DMS79 (cell line): ENCODE results near the gene ADCY1.
"Not testable (repeated sequence)": the region's sequence is repeated elsewhere in the genome, so short reads cannot be mapped to it uniquely, and the experiment has no call there.

Experiments used
- DNase-seq: peaks from one replicate; lab custom pipeline; 2025; lab: John Stamatoyannopoulos, UW

ADCY1 gene

GRCh38 chr7:45759464-45759863, 185.3 kb downstream of the ADCY1 start:
- not testable (repeated sequence) for DNase-seq

- not testable (repeated sequence) for DNase-seq
These were observed 187.5 kb downstream of the ADCY1 start for GRCh38 chr7:45761545-45762205.

GRCh38 chr7:45762225-45762994, 188.2 kb downstream of the ADCY1 start:
- not testable (repeated sequence) for DNase-seq

- peak; percentile 98 for DNase-seq
These were observed 194.6 kb downstream of the ADCY1 start for GRCh38 chr7:45768516-45769394.

- not testable (repeated sequence) for DNase-seq
These were observed 195.5 kb downstream of the ADCY1 start for GRCh38 chr7:45769626-45770025.
